ENCODE results near the gene LGALS7. TPM values are rescaled to one million over a fixed set of nuclear protein-coding genes. Genes with fewer than 3 reads are reported as not detected.

LGALS7 gene
- total and polyA plus RNA-seq, 2 of the 13 experiments (the other 11 are each of a cell fraction or from before 2014, with no cell fraction given): 0.73 TPM; not detected in 1

- TF ChIP-seq, protein P1, sequence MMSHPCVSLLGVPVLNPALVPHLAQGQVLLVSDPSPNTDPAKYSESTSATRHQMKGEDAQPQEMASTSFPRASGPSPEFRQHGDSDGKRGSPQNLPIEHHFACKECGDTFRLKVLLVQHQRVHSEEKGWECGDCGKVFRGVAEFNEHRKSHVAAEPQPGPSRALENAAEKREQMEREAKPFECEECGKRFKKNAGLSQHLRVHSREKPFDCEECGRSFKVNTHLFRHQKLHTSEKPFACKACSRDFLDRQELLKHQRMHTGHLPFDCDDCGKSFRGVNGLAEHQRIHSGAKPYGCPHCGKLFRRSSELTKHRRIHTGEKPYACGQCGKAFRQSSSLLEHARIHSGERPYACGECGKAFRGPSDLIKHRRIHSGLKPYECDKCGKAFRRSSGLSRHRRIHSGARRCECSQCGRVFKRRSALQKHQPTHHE (CRISPR knock-in tag; IDR thresholded peaks at IDR 0.05; ENCODE audit: borderline replicate concordance): no peak
- TF ChIP-seq FOSL2 (CRISPR knock-in tag; IDR thresholded peaks at IDR 0.05): peak; percentile 11; the same call in 1 of the 2 replicates
- no peak for TF ChIP-seq ZNF720 (CRISPR knock-in tag; IDR thresholded peaks at IDR 0.05)
- TF ChIP-seq ZNF383 (CRISPR knock-in tag; IDR thresholded peaks at IDR 0.05; ENCODE audit: borderline replicate concordance): no peak
- no peak for TF ChIP-seq ZNF180 (CRISPR knock-in tag; IDR thresholded peaks at IDR 0.05; ENCODE audit: borderline replicate concordance, low read depth)
- no peak for TF ChIP-seq ZNF619 (CRISPR knock-in tag; IDR thresholded peaks at IDR 0.05)
- TF ChIP-seq ZNF75D (CRISPR knock-in tag; IDR thresholded peaks at IDR 0.05; ENCODE audit: borderline replicate concordance): no peak
- no peak for TF ChIP-seq LCORL (IDR thresholded peaks at IDR 0.05)
- no peak for TF ChIP-seq LCORL (CRISPR knock-in tag; IDR thresholded peaks at IDR 0.05)
- TF ChIP-seq ZNF484 (CRISPR knock-in tag; IDR thresholded peaks at IDR 0.05; ENCODE audit: borderline replicate concordance, low read depth): no peak
- no peak for TF ChIP-seq TEAD3 (CRISPR knock-in tag; optimal IDR thresholded peaks at IDR 0.05; ENCODE audit: borderline replicate concordance)
- no peak for TF ChIP-seq ZNF749 (CRISPR knock-in tag; IDR thresholded peaks at IDR 0.05; ENCODE audit: borderline replicate concordance)
- no peak for TF ChIP-seq PRPF4 (IDR thresholded peaks at IDR 0.05; ENCODE audit: low read depth, low read length, poor library complexity, severe bottlenecking)
- TF ChIP-seq, protein P2, sequence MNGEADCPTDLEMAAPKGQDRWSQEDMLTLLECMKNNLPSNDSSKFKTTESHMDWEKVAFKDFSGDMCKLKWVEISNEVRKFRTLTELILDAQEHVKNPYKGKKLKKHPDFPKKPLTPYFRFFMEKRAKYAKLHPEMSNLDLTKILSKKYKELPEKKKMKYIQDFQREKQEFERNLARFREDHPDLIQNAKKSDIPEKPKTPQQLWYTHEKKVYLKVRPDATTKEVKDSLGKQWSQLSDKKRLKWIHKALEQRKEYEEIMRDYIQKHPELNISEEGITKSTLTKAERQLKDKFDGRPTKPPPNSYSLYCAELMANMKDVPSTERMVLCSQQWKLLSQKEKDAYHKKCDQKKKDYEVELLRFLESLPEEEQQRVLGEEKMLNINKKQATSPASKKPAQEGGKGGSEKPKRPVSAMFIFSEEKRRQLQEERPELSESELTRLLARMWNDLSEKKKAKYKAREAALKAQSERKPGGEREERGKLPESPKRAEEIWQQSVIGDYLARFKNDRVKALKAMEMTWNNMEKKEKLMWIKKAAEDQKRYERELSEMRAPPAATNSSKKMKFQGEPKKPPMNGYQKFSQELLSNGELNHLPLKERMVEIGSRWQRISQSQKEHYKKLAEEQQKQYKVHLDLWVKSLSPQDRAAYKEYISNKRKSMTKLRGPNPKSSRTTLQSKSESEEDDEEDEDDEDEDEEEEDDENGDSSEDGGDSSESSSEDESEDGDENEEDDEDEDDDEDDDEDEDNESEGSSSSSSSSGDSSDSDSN (CRISPR knock-in tag; IDR thresholded peaks at IDR 0.05): no peak
- TF ChIP-seq HNRNPL (IDR thresholded peaks at IDR 0.05; ENCODE audit: low read depth, low read length): 0 out of 2 replicates have a peak, but pooled peaks have one; percentile 8
- TF ChIP-seq ZMYM3 (CRISPR knock-in tag; IDR thresholded peaks at IDR 0.05): peak; percentile 67; the same call in 1 of the 2 replicates
- TF ChIP-seq, protein P3, sequence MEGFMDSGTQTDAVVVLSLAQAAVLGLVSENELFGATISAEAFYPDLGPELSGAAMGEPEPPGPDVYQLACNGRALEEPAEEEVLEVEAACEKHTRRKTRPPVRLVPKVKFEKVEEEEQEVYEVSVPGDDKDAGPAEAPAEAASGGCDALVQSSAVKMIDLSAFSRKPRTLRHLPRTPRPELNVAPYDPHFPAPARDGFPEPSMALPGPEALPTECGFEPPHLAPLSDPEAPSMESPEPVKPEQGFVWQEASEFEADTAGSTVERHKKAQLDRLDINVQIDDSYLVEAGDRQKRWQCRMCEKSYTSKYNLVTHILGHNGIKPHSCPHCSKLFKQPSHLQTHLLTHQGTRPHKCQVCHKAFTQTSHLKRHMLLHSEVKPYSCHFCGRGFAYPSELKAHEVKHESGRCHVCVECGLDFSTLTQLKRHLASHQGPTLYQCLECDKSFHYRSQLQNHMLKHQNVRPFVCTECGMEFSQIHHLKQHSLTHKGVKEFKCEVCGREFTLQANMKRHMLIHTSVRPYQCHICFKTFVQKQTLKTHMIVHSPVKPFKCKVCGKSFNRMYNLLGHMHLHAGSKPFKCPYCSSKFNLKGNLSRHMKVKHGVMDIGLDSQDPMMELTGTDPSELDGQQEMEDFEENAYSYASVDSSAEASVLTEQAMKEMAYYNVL (CRISPR knock-in tag; IDR thresholded peaks at IDR 0.05; ENCODE audit: borderline replicate concordance): no peak
- no peak for TF ChIP-seq SNAPC2 (CRISPR knock-in tag; IDR thresholded peaks at IDR 0.05)
- TF ChIP-seq ZFP37 (CRISPR knock-in tag; IDR thresholded peaks at IDR 0.05; ENCODE audit: borderline replicate concordance): no peak
- no peak for TF ChIP-seq TSC22D2 (CRISPR knock-in tag; IDR thresholded peaks at IDR 0.05; ENCODE audit: borderline replicate concordance)
- no peak for TF ChIP-seq HMG20B (CRISPR knock-in tag; conservative IDR thresholded peaks at IDR 0.05)
- no peak for TF ChIP-seq GTF3A (CRISPR knock-in tag; conservative IDR thresholded peaks at IDR 0.05)
- 0 out of 2 replicates have a peak, but pooled peaks have one; percentile 12 for TF ChIP-seq ZFY (CRISPR knock-in tag; IDR thresholded peaks at IDR 0.05)
- no peak for TF ChIP-seq HOXD1 (CRISPR knock-in tag; IDR thresholded peaks at IDR 0.05)
- no peak for TF ChIP-seq FOXO1 (CRISPR knock-in tag; IDR thresholded peaks at IDR 0.05)
- no peak for TF ChIP-seq ZFX (CRISPR knock-in tag; IDR thresholded peaks at IDR 0.05; ENCODE audit: low read depth)
- no peak for TF ChIP-seq ZNF274 (CRISPR knock-in tag; IDR thresholded peaks at IDR 0.05)
Measured at GRCh38 chr19:38733493-38734175, 39.7 kb downstream of the LGALS7 start (continued).

All from HepG2 (cell line).